HG02938 (cell line): ENCODE results near the gene ETFA.

Experiments
- ATAC-seq: cut with Tn5 transposase; IDR thresholded peaks from one replicate; pipeline ENCODE4 v1.9.1; 2021; ENCODE audit warnings: mild to moderate bottlenecking, moderate library complexity; ENCODE audit not compliant: unreplicated experiment

Gene ETFA

GRCh38 chr15:76223521-76223920 is 87.7 kb downstream of the ETFA start:
- ATAC-seq = no peak

- ATAC-seq = no peak
These were observed 89.1 kb downstream of the ETFA start for GRCh38 chr15:76222159-76222558.

GRCh38 chr15:76221085-76221767 is 90.0 kb downstream of the ETFA start:
- ATAC-seq = no peak

- ATAC-seq = no peak
These were observed 93.4 kb downstream of the ETFA start for GRCh38 chr15:76217882-76218217.

- no peak for ATAC-seq
These were observed 94.0 kb downstream of the ETFA start for GRCh38 chr15:76217029-76217881.

GRCh38 chr15:76215634-76216033 is 95.6 kb downstream of the ETFA start:
- no peak for ATAC-seq

GRCh38 chr15:76209942-76210341 is 101.3 kb downstream of the ETFA start:
- no peak for ATAC-seq

GRCh38 chr15:76209523-76209922 is 101.7 kb downstream of the ETFA start:
- ATAC-seq = no peak

GRCh38 chr15:76208786-76209424 is 102.4 kb downstream of the ETFA start:
- ATAC-seq = no peak

- ATAC-seq = no peak
These were observed 103.0 kb downstream of the ETFA start for GRCh38 chr15:76208084-76208785.

GRCh38 chr15:76206325-76206976 is 104.8 kb downstream of the ETFA start:
- ATAC-seq = no peak

GRCh38 chr15:76204916-76205460 is 106.3 kb downstream of the ETFA start:
- ATAC-seq = no peak

- no peak for ATAC-seq
These were observed 107.0 kb downstream of the ETFA start for GRCh38 chr15:76204109-76204845.

GRCh38 chr15:76203346-76204108 is 107.7 kb downstream of the ETFA start:
- no peak for ATAC-seq

- ATAC-seq = no peak
These were observed 109.6 kb downstream of the ETFA start for GRCh38 chr15:76201536-76202255.

- ATAC-seq = no peak
These were observed 110.6 kb downstream of the ETFA start for GRCh38 chr15:76200641-76201105.

- no peak for ATAC-seq
These were observed 111.2 kb downstream of the ETFA start for GRCh38 chr15:76200083-76200465.
